Activated CD4-positive, alpha-beta T cell treated with anti-CD3 and anti-CD28 coated beads, Interleukin-2, Interleukin-4, amounts not matched to agents 100 ng/mL and 50 ng/mL, durations not matched to agents 16 hours and 8 hours (primary cell): Measurements from ENCODE around the gene NUP205.

ENCODE experiments used
- DNase-seq: peaks from one replicate; pipeline ENCODE4 v3.0.0-alpha.2; 2020; ENCODE audit warnings: low spot score

Gene NUP205

GRCh38 chr7:135539629-135540028, 18.1 kb upstream of the NUP205 start:
- DNase-seq: no peak

- DNase-seq: no peak
These were observed 16.7 kb upstream of the NUP205 start for GRCh38 chr7:135541029-135541428.

- no peak for DNase-seq
These were observed 7.5 kb upstream of the NUP205 start for GRCh38 chr7:135550196-135550595.

DNA sequence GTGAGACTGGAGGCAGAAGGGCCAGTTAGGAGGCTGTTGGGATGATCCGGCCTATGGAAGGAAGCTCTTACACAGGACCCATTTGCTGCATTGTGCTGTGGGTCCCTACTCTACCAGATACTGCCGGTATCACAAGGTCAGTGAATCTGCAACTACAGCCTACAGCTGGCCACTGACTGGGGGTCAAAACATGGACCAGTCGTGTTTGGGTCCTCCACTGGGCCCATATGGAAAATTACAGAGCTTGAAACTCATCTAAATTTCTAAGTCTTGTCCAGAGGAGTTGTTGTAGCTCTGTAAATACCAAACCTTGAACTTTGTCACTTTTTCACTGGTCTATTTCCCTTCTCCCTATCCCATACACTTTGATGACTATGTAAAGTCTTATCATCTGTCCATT, 5.6 kb upstream of the NUP205 start:
- no peak for DNase-seq

- no peak for DNase-seq
These were observed 4.4 kb upstream of the NUP205 start for GRCh38 chr7:135553346-135553745.

DNA sequence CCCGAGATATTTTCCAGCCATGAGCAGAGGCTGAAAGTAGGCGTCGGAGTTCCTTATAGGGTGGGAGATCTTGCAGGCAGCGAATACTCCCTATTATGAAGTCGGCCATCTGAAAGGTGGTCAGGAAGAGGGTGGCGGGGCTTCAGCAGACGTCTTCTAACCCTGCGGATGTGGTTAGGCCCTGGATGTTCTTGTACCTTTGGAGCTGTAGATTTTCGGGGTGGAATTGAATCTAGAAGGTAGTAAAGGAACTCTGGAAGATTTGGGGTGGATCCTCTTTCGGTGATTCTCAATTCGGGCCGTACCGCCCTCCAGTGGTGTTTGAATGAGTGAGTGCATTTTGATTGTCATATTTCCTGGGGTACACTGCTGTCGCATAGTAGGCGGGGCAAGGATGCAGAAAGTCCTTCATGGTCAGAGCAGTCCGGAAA, 635 bp downstream of the NUP205 start:
- DNase-seq: peak; percentile 73

GRCh38 chr7:135558881-135559280, 1.2 kb downstream of the NUP205 start:
- DNase-seq: no peak

DNA sequence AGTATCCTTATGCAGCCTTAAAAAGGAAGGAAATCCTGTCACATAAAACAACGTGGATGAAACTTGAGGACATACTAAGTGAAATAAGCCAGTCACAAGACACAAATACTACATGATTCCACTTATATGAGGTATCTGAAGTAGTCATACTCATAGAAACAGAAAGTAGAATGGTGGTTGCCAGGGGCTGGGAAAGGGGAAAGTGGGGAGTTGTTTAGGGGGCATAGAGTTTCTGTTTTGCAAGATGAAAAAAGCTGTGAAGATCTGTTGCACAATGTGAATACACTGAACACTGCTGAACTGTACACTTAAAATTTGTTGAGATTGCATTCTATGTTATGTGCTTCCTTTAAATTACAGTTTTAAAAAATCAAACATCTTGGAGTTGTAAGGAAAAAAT, 2.9 kb downstream of the NUP205 start:
- no peak for DNase-seq

- DNase-seq: no peak
These were observed 5.0 kb downstream of the NUP205 start for GRCh38 chr7:135562720-135563119.

- DNase-seq: no peak
These were observed 14.1 kb downstream of the NUP205 start for GRCh38 chr7:135571834-135572233.

- no peak for DNase-seq
These were observed 15.8 kb downstream of the NUP205 start for GRCh38 chr7:135573541-135573940.

- no peak for DNase-seq
These were observed 17.6 kb downstream of the NUP205 start for GRCh38 chr7:135575296-135575695.

GRCh38 chr7:135578569-135578968, 20.9 kb downstream of the NUP205 start:
- no peak for DNase-seq

- DNase-seq: no peak
These were observed 26.9 kb downstream of the NUP205 start for GRCh38 chr7:135584362-135585353.

- DNase-seq: no peak
These were observed 39.6 kb downstream of the NUP205 start for GRCh38 chr7:135597181-135597925.

GRCh38 chr7:135597926-135598305, 40.2 kb downstream of the NUP205 start:
- DNase-seq: no peak

DNA sequence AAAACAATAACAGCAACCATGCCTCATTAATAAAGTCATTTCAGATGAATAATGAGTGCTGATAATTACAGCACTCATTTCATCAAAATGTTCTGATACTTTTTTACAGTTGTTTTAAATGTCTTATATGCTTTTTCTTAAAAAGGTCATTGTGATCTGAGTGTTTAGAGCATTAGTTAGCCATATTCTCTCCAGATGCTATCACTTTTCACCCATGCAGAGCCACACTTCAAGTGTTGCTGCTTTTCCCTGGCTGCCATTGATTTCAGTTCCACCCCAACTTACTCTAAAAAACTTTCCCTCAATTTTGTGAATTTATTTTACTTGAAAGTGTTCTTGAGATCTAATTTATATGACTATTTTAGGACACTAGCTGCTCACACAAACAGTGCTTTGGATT, 41.8 kb downstream of the NUP205 start:
- DNase-seq: no peak

GRCh38 chr7:135600226-135600625, 42.5 kb downstream of the NUP205 start:
- no peak for DNase-seq

DNA sequence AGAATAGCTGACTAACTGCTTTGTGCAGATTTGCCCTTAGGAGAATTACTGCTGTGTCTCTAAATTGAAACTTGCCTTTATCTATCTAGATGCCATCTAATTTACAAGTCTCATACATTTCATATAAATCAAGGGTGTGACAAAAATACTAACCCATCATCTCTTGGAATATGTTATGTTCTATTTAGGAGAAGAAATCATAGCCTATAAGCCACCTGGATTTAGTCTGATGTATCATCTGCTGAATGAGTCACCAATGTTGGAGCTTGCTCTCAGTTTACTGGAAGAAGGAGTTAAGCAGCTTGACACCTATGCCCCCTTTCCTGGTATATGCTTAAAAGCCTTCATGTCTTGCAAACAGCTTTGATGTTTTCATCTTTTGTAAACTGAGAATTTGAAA, 43.5 kb downstream of the NUP205 start:
- no peak for DNase-seq

DNA sequence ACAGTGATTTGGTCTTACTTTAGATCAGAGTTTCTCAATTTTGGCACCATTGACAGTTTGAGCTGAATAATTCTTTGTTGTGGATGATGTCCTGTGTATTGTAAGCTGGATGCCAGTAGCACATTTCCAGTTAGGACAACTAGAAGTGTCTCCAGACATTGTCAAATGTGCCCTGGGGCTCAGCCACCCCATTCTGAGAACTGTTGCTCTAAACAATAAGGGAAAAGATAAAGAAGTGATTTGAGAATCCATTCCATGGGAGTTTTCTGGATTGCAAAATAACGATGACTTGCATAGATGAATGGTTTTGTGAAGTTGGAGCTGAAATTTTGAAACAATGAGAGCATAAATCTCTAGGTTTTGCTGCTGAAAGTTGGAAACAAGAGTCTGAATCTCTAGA, 44.6 kb downstream of the NUP205 start:
- no peak for DNase-seq

DNA sequence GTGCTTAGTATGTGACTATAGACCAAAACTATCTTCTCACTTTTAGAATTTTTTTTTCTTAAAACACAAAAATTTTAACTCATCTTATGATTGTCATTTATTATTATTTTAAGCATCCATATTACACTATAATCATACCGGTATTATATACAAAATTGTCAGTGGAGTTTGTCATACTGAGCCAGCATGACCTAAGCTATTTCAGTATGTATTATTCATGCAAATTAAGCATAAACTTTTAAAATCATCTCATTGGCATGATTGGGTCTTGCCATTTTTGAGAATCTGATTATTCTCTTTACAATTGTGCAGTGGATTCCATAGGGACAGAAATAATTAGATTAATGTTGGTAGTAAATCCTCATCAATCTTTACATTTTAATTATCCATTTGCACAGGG, 58.4 kb downstream of the NUP205 start:
- no peak for DNase-seq

DNA sequence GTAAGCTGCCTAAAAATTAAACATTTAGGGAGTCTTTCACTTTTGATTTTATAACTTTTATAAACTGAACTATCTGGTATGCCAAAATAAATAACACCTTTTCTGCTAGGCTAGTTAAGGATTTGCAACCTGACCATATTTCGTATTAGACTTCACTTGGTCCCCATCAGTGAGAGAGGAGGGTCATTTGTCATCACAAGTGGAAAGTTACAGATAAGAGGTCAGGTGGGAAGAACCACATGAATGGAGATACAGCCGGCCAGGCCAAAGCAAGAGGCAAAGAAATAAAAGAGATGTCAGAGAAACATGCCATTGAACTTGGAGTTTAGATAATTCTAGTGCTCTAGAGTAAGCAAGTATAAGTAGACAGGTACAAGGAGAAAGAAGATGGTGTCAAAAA, 60.1 kb downstream of the NUP205 start:
- no peak for DNase-seq

- DNase-seq: no peak
These were observed 60.8 kb downstream of the NUP205 start for GRCh38 chr7:135618510-135618909.
